D721Med (cell line): ENCODE data around the gene CPEB2.

Source experiments
- DNase-seq: peaks from one replicate; pipeline ENCODE4 v3.0.0; 2011; ENCODE audit warnings: low spot score; ENCODE audit not compliant: insufficient read length
- FAIRE-seq: peaks from 2 replicates; lab custom pipeline; 2011; peaks lifted over from hg19 to GRCh38; lab: Jason Lieb, UNC
- CTCF ChIP-seq: IDR thresholded peaks from 2 replicates; pipeline ENCODE4 v1.5.1; 2012; ENCODE audit warnings: mild to moderate bottlenecking, control low read depth; ENCODE audit not compliant: insufficient read depth; ENCODE audit errors: missing control alignments

Gene CPEB2

DNA sequence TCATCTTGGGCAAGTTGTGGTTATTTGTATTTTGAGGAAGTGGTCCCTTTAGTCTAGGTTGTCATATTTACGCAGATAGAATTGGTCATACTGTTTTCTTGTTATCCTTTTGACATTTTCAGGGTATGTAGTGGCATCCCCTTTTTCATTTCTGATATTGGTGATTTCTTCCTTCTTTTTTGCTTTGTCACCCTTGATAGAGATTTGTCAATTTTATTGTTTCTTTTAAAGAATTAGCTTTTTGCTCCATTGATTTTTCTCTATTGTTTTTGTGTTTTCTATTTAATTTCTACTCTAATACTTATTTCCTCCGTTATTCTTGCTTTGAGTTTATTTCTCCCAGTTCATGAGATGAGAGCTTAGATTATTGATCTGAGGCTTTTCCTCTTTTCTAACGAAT, 87.7 kb downstream of the CPEB2 start:
- FAIRE-seq (no peak), DNase-seq (no peak)
- TF ChIP-seq CTCF, result no peak

GRCh38 chr4:15100380-15100779, 98.1 kb downstream of the CPEB2 start:
- no peak for TF ChIP-seq CTCF
- DNase-seq (no peak), FAIRE-seq (no peak)

- TF ChIP-seq CTCF, result no peak
- DNase-seq (no peak), FAIRE-seq (no peak)
These were observed 98.9 kb downstream of the CPEB2 start for GRCh38 chr4:15100994-15101695.

- DNase-seq (no peak), FAIRE-seq (no peak)
- TF ChIP-seq CTCF, result no peak
These were observed 102.5 kb downstream of the CPEB2 start for GRCh38 chr4:15104825-15105224.

DNA sequence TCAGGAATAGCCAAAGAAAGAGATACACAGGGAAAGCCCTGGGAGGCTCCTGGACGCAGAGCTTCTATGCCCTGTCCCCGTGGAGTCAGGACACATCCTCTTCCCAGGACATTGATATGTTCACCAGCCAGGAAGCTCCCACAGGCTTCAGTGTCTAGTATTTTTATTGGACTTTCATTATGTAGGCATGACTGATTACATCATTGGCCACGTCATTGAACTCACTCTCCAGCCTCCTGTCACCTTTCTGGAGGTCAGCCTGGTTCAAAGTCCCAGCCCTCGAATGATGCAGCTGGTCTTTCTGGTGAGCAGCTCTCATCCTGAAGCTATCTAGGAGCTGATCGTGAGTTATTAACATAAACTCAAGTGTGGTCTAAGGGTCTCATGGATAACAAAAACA, 104.1 kb downstream of the CPEB2 start:
- DNase-seq, result no peak
- TF ChIP-seq CTCF, result no peak
- FAIRE-seq, result no peak

DNA sequence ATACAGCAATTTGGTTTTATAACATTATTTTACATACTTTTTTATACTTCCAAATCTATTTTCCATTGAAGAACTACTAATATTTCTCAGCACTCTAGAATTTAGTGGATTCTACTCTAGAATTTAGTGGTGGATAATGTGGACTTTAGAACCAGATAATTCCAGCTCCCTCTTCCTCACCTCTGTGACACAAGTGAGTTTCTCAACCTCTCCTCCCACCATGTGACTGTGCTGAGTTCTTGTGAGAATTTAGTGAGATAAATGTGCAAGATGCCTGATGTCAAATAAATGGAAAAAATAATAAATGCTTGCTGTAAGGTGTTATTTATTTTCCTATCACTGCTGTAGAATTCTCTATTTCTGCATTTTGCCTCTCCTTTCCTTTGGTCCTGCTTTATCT, 107.3 kb downstream of the CPEB2 start:
- DNase-seq (no peak), FAIRE-seq (no peak)
- no peak for TF ChIP-seq CTCF

DNA sequence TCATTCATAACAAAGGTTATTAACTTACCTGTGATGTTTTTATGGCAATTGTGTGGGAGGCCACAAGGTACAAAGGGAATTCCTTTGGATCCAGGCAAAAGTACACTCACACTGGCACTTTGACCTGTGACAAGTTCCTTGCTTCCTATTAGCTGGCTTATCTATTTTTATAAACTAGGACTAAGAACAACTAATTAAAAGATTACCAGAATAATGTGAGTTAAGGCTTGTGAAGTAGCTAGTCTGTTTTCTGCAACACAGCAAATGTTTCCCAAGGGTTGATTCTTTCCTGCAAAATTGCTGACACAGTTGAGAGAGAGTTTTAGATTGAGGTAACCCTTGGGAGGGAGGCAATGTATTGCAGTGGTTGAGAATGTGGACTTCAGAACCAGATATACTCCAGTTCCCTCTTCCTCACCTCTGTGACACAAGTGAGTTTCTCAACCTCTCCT, 107.9 kb downstream of the CPEB2 start:
- TF ChIP-seq CTCF, result no peak
- DNase-seq (no peak), FAIRE-seq (no peak)
